ENCODE results near the gene DOCK1.
A peak's percentile ranks its signal among the peaks of the same experiment; 100 is the strongest.

Gene DOCK1

GRCh38 chr10:126930131-126930882 is 25.1 kb downstream of the DOCK1 start:
- Histone ChIP-seq H2BK12ac (ENCODE audit: low read length) (no peak overlapping the region), H3K18ac (ENCODE audit: low read length) (no peak overlapping the region), H3K4me1 (ENCODE audit: control insufficient read depth in 2 of 2, insufficient read depth in 1 of 2, low read depth in 1 of 2, low read length in 2 of 2) (no peaks in the 10 kb centered on the region), H3K79me1 (ENCODE audit: low read depth, low read length) (peaks cover 2% of the 10 kb centered on the region), H4K91ac (ENCODE audit: low read depth, low read length, poor library complexity) (no peak overlapping the region), H2BK120ac (ENCODE audit: low read depth, low read length) (no peak overlapping the region), H3K27ac (replicated peaks; ENCODE audit: low read length) (no peak overlapping the region), H3K9me3 (replicated peaks in 1 of 2; ENCODE audit: control insufficient read depth in 2 of 2, insufficient read depth in 1 of 2, low read depth in 1 of 2, low read length in 2 of 2) (no peaks in the 10 kb centered on the region), H3K4ac (ENCODE audit: low read length) (no peak overlapping the region), H3K36me3 (replicated peaks in 1 of 2; ENCODE audit: control insufficient read depth in 2 of 2, insufficient read depth in 2 of 2, low read length in 2 of 2) (peaks cover 2 to 41% of the 10 kb centered on the region in 2 donors), H3K4me2 (ENCODE audit: insufficient read depth, low read length, poor library complexity, severe bottlenecking) (no peak overlapping the region), H2AFZ (ENCODE audit: low read length) (no peak overlapping the region), H3K4me3 (ENCODE audit: low read length in 2 of 2) (no peak overlapping the region), H2AK5ac (ENCODE audit: low read depth, low read length) (no peak overlapping the region), H3K9ac (ENCODE audit: low read depth, low read length, poor library complexity) (no peak overlapping the region), H3K14ac (ENCODE audit: low read length) (no peak overlapping the region), H2BK5ac (ENCODE audit: low read length) (no peak overlapping the region), H2BK15ac (ENCODE audit: low read length) (no peak overlapping the region), H4K8ac (ENCODE audit: low read depth, low read length) (no peak overlapping the region), H3K23ac (ENCODE audit: low read depth, low read length, poor library complexity) (no peak overlapping the region), H3K27me3 (ENCODE audit: control insufficient read depth in 3 of 3, insufficient read depth in 3 of 3, low read depth in 1 of 3, low read length in 3 of 3) (no peaks in the 10 kb centered on the region)
- WGBS, 2 donors (ENCODE audit: extremely low coverage in 2 of 2, insufficient read length in 2 of 2, insufficient replicate concordance in 1 of 2), result no CpG with 5 or more reads among the region's 17 CpGs
- no peak for DNase-seq (ENCODE audit: low spot score)

DNA sequence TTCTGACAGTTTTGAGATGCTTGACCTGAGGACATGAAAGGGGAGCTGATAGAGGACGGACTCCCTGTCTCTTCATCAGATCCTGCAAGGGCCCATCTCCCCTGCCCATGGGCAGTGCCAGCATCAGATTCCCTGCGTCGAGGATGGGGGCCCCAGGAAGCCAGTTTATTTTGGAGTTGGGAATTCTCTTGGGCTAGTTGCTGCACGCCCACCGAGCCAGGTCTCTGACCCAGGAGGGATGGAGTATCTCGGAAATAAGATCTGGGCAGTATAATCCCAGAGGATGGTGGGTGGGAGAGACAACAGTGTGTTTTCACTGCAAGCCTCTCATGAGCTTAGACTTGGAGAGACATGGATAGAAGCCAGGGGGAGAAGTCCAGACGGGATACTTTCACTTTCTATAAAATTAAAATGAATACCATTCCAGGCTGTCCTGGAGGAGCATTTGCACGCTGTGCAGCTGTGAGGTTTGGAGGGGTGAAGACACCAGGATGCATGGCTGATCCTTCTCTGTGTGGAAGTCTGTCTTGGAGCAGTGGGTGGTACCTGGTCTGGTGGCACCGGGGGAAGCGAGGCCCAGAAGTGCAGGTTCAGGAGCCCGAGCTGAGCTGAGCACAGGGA is 25.8 kb downstream of the DOCK1 start:
- H3K27ac ChIP-seq (replicated peaks; ENCODE audit: low read length), result no peak overlapping the region
- H3K14ac ChIP-seq (ENCODE audit: low read length), result no peak overlapping the region
- H3K4me3 ChIP-seq (ENCODE audit: low read length in 2 of 2), result no peak overlapping the region
- no peak overlapping the region for H3K9ac ChIP-seq (ENCODE audit: low read depth, low read length, poor library complexity)
- DNase-seq (ENCODE audit: low spot score), result no peak
- no CpG with 5 or more reads among the region's 11 CpGs for WGBS, 2 donors (ENCODE audit: extremely low coverage in 2 of 2, insufficient read length in 2 of 2, insufficient replicate concordance in 1 of 2)
- H2BK120ac ChIP-seq (ENCODE audit: low read depth, low read length), result no peak overlapping the region
- no peak overlapping the region for H2BK5ac ChIP-seq (ENCODE audit: low read length)
- no peak overlapping the region for H3K18ac ChIP-seq (ENCODE audit: low read length)
- H3K4me1 ChIP-seq (ENCODE audit: control insufficient read depth in 2 of 2, insufficient read depth in 1 of 2, low read depth in 1 of 2, low read length in 2 of 2), result no peaks in the 10 kb centered on the region
- H2AK5ac ChIP-seq (ENCODE audit: low read depth, low read length), result no peak overlapping the region
- H3K4me2 ChIP-seq (ENCODE audit: insufficient read depth, low read length, poor library complexity, severe bottlenecking), result no peak overlapping the region
- no peak overlapping the region for H2BK15ac ChIP-seq (ENCODE audit: low read length)
- peaks cover 2 to 41% of the 10 kb centered on the region in 2 donors for H3K36me3 ChIP-seq (replicated peaks in 1 of 2; ENCODE audit: control insufficient read depth in 2 of 2, insufficient read depth in 2 of 2, low read length in 2 of 2)
- no peaks in the 10 kb centered on the region for H3K9me3 ChIP-seq (replicated peaks in 1 of 2; ENCODE audit: control insufficient read depth in 2 of 2, insufficient read depth in 1 of 2, low read depth in 1 of 2, low read length in 2 of 2)
- H3K79me1 ChIP-seq (ENCODE audit: low read depth, low read length), result peaks cover 5% of the 10 kb centered on the region
- no peak overlapping the region for H4K91ac ChIP-seq (ENCODE audit: low read depth, low read length, poor library complexity)
- no peak overlapping the region for H3K4ac ChIP-seq (ENCODE audit: low read length)
- H4K8ac ChIP-seq (ENCODE audit: low read depth, low read length), result no peak overlapping the region
- H2BK12ac ChIP-seq (ENCODE audit: low read length), result no peak overlapping the region
- no peak overlapping the region for H3K23ac ChIP-seq (ENCODE audit: low read depth, low read length, poor library complexity)
- H2AFZ ChIP-seq (ENCODE audit: low read length), result no peak overlapping the region
- no peaks in the 10 kb centered on the region for H3K27me3 ChIP-seq (ENCODE audit: control insufficient read depth in 3 of 3, insufficient read depth in 3 of 3, low read depth in 1 of 3, low read length in 3 of 3)

DNA sequence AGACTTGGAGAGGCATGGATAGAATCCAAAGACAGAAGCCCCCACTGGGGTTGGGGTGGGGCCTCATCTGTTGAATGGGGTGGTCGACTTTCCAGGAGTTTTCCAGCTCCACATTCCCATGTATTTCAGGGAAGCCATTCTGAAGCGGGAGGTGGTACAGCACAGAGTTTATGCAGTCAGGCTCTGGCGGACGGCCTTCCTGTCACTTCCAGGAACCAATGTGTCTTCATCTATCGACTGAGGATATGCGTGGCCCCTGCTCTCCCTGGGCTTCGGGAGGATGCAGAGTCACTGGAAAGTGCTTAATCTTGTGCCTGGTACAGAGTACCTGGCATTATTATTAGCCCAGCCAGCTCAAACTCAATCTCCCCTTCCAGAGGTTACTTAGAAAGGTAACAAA is 26.3 kb downstream of the DOCK1 start:
- H4K91ac ChIP-seq (ENCODE audit: low read depth, low read length, poor library complexity), result no peak overlapping the region
- no peak overlapping the region for H3K4me2 ChIP-seq (ENCODE audit: insufficient read depth, low read length, poor library complexity, severe bottlenecking)
- no peak overlapping the region for H2AK5ac ChIP-seq (ENCODE audit: low read depth, low read length)
- no peak overlapping the region for H2BK120ac ChIP-seq (ENCODE audit: low read depth, low read length)
- H2BK5ac ChIP-seq (ENCODE audit: low read length), result no peak overlapping the region
- no peak overlapping the region for H2AFZ ChIP-seq (ENCODE audit: low read length)
- H3K4ac ChIP-seq (ENCODE audit: low read length), result no peak overlapping the region
- no peak overlapping the region for H3K27ac ChIP-seq (replicated peaks; ENCODE audit: low read length)
- H3K4me3 ChIP-seq (ENCODE audit: low read length in 2 of 2), result no peak overlapping the region
- no peaks in the 10 kb centered on the region for H3K4me1 ChIP-seq (ENCODE audit: control insufficient read depth in 2 of 2, insufficient read depth in 1 of 2, low read depth in 1 of 2, low read length in 2 of 2)
- no peak overlapping the region for H3K9ac ChIP-seq (ENCODE audit: low read depth, low read length, poor library complexity)
- H3K79me1 ChIP-seq (ENCODE audit: low read depth, low read length), result peaks cover 5% of the 10 kb centered on the region
- H4K8ac ChIP-seq (ENCODE audit: low read depth, low read length), result no peak overlapping the region
- no peak overlapping the region for H3K14ac ChIP-seq (ENCODE audit: low read length)
- no peak overlapping the region for H2BK12ac ChIP-seq (ENCODE audit: low read length)
- H3K9me3 ChIP-seq (replicated peaks in 1 of 2; ENCODE audit: control insufficient read depth in 2 of 2, insufficient read depth in 1 of 2, low read depth in 1 of 2, low read length in 2 of 2), result no peaks in the 10 kb centered on the region
- H2BK15ac ChIP-seq (ENCODE audit: low read length), result no peak overlapping the region
- no peaks in the 10 kb centered on the region for H3K27me3 ChIP-seq (ENCODE audit: control insufficient read depth in 3 of 3, insufficient read depth in 3 of 3, low read depth in 1 of 3, low read length in 3 of 3)
- no peak for DNase-seq (ENCODE audit: low spot score)
- no CpG with 5 or more reads among the region's 7 CpGs for WGBS, 2 donors (ENCODE audit: extremely low coverage in 2 of 2, insufficient read length in 2 of 2, insufficient replicate concordance in 1 of 2)
- H3K23ac ChIP-seq (ENCODE audit: low read depth, low read length, poor library complexity), result no peak overlapping the region
- H3K36me3 ChIP-seq (replicated peaks in 1 of 2; ENCODE audit: control insufficient read depth in 2 of 2, insufficient read depth in 2 of 2, low read length in 2 of 2), result peaks cover 2 to 37% of the 10 kb centered on the region in 2 donors
- no peak overlapping the region for H3K18ac ChIP-seq (ENCODE audit: low read length)

GRCh38 chr10:126932516-126932915 is 27.3 kb downstream of the DOCK1 start:
- DNase-seq (ENCODE audit: low spot score), result no peak
- Histone ChIP-seq H2BK120ac (ENCODE audit: low read depth, low read length) (no peak overlapping the region), H4K91ac (ENCODE audit: low read depth, low read length, poor library complexity) (no peak overlapping the region), H3K4me1 (ENCODE audit: control insufficient read depth in 2 of 2, insufficient read depth in 1 of 2, low read depth in 1 of 2, low read length in 2 of 2) (no peaks in the 10 kb centered on the region), H3K36me3 (replicated peaks in 1 of 2; ENCODE audit: control insufficient read depth in 2 of 2, insufficient read depth in 2 of 2, low read length in 2 of 2) (peaks cover 2 to 27% of the 10 kb centered on the region in 2 donors), H3K14ac (ENCODE audit: low read length) (no peak overlapping the region), H2AK5ac (ENCODE audit: low read depth, low read length) (no peak overlapping the region), H3K79me1 (ENCODE audit: low read depth, low read length) (peaks cover 5% of the 10 kb centered on the region), H3K4me2 (ENCODE audit: insufficient read depth, low read length, poor library complexity, severe bottlenecking) (no peak overlapping the region), H2BK5ac (ENCODE audit: low read length) (no peak overlapping the region), H3K9ac (ENCODE audit: low read depth, low read length, poor library complexity) (no peak overlapping the region), H3K4ac (ENCODE audit: low read length) (no peak overlapping the region), H4K8ac (ENCODE audit: low read depth, low read length) (no peak overlapping the region), H3K9me3 (replicated peaks in 1 of 2; ENCODE audit: control insufficient read depth in 2 of 2, insufficient read depth in 1 of 2, low read depth in 1 of 2, low read length in 2 of 2) (peaks cover 0 to 3% of the 10 kb centered on the region in 2 donors), H3K4me3 (ENCODE audit: low read length in 2 of 2) (no peak overlapping the region), H3K18ac (ENCODE audit: low read length) (peak overlapping the region; percentile 7), H3K27me3 (ENCODE audit: control insufficient read depth in 3 of 3, insufficient read depth in 3 of 3, low read depth in 1 of 3, low read length in 3 of 3) (no peaks in the 10 kb centered on the region), H2AFZ (ENCODE audit: low read length) (no peak overlapping the region), H2BK12ac (ENCODE audit: low read length) (no peak overlapping the region), H2BK15ac (ENCODE audit: low read length) (no peak overlapping the region), H3K23ac (ENCODE audit: low read depth, low read length, poor library complexity) (no peak overlapping the region), H3K27ac (replicated peaks; ENCODE audit: low read length) (no peak overlapping the region)
- WGBS, 2 donors (ENCODE audit: extremely low coverage in 2 of 2, insufficient read length in 2 of 2, insufficient replicate concordance in 1 of 2), result no CpG with 5 or more reads among the region's 11 CpGs

All from neuronal stem cell (in vitro differentiated cells).